HEK293 (cell line): ENCODE measurements around the gene PIP5K1C.
A peak's percentile ranks its signal among the peaks of the same experiment; 100 is the strongest.

Experiments used
- CTCF ChIA-PET: fragments of 350-600 bp; formaldehyde crosslinking; extraction: SDS; loops from one replicate; lab custom pipeline; 2021; ENCODE audit warnings: antibody characterized with exemption; lab: Yijun Ruan, JAX
- POLR2A ChIA-PET: fragments of 300-600 bp; formaldehyde crosslinking; extraction: SDS; loops from one replicate; lab custom pipeline; 2020; ENCODE audit warnings: antibody characterized with exemption, inconsistent platforms; lab: Yijun Ruan, JAX
- H3K27ac ChIP-seq: fragments of 200-500 bp; sonication (Bioruptor generic); 2 replicates; pipeline ENCODE4 v1.5.1; 2014; ENCODE audit warnings: low read depth, low read length, control low read depth, inconsistent platforms; ENCODE audit errors: extremely low read depth
- H3K36me3 ChIP-seq, 2 experiments: fragments of 200-500 bp in 1 of 2; sonication (Bioruptor generic) in 1 of 2; 1 replicate in 1 of 2; 2 replicates in 1 of 2; pipeline ENCODE4 v1.5.1; 2014 to 2017; ENCODE audit warnings: inconsistent platforms in 2 of 2, low read length in 2 of 2; ENCODE audit not compliant: control insufficient read depth in 2 of 2, insufficient read depth in 1 of 2
- H3K4me1 ChIP-seq: fragments of 200-500 bp; sonication (Bioruptor generic); 2 replicates; pipeline ENCODE4 v1.5.1; 2014; ENCODE audit warnings: mild to moderate bottlenecking, low read length, inconsistent platforms; ENCODE audit not compliant: control insufficient read depth, insufficient read depth
- H3K4me3 ChIP-seq: 2 replicates; pipeline ENCODE4 v1.5.1; 2011; ENCODE audit warnings: low read depth, mild to moderate bottlenecking, control low read depth, low read length, moderate library complexity
- H3K9me3 ChIP-seq: fragments of 200-500 bp; sonication (Bioruptor generic); 2 replicates; pipeline ENCODE4 v1.5.1; 2014; ENCODE audit warnings: low read depth, low read length, inconsistent platforms; ENCODE audit not compliant: control insufficient read depth, insufficient read depth
- ATF2 ChIP-seq: fragments of 450-650 bp; formaldehyde crosslinking; IDR thresholded peaks from 2 replicates; pipeline ENCODE4 v1.5.1; 2016; ENCODE audit warnings: missing biosample characterization, missing genetic modification characterization, low read depth
- ELK4 ChIP-seq: IDR thresholded peaks from 2 replicates; pipeline ENCODE4 v1.6.1; 2011; ENCODE audit warnings: mild to moderate bottlenecking, low read depth, low read length, borderline replicate concordance
- KLF1 ChIP-seq: fragments of 450-650 bp; formaldehyde crosslinking; IDR thresholded peaks from 2 replicates; pipeline ENCODE4 v1.5.1; 2016; ENCODE audit warnings: missing biosample characterization, missing genetic modification characterization
- KLF17 ChIP-seq: fragments of 450-650 bp; formaldehyde crosslinking; IDR thresholded peaks from 2 replicates; pipeline ENCODE4 v1.5.1; 2016; ENCODE audit warnings: missing biosample characterization, missing genetic modification characterization
- KLF8 ChIP-seq: fragments of 450-650 bp; formaldehyde crosslinking; IDR thresholded peaks from 2 replicates; pipeline ENCODE4 v1.5.1; 2016; ENCODE audit warnings: missing biosample characterization, missing genetic modification characterization
- KLF9 ChIP-seq: fragments of 450-650 bp; formaldehyde crosslinking; IDR thresholded peaks from 2 replicates; pipeline ENCODE4 v1.5.1; 2016; ENCODE audit warnings: missing biosample characterization, missing genetic modification characterization, low read depth
- OSR2 ChIP-seq: fragments of 450-650 bp; formaldehyde crosslinking; IDR thresholded peaks from 2 replicates; pipeline ENCODE4 v1.5.1; 2016; ENCODE audit warnings: missing biosample characterization, missing genetic modification characterization
- RBAK ChIP-seq: fragments of 450-650 bp; formaldehyde crosslinking; IDR thresholded peaks from 2 replicates; pipeline ENCODE4 v1.5.1; 2016; ENCODE audit warnings: missing biosample characterization, missing genetic modification characterization
- WT1 ChIP-seq: fragments of 450-650 bp; formaldehyde crosslinking; IDR thresholded peaks from 2 replicates; pipeline ENCODE4 v1.5.1; 2016; ENCODE audit warnings: missing biosample characterization, missing genetic modification characterization
- ZBTB17 ChIP-seq: fragments of 450-650 bp; formaldehyde crosslinking; IDR thresholded peaks from 2 replicates; pipeline ENCODE4 v1.5.1; 2016; ENCODE audit warnings: missing biosample characterization, missing genetic modification characterization
- ZBTB26 ChIP-seq: fragments of 450-650 bp; formaldehyde crosslinking; optimal IDR thresholded peaks from 2 replicates; pipeline ENCODE3; 2016; ENCODE audit warnings: missing biosample characterization, mild to moderate bottlenecking, missing genetic modification characterization
- ZIC2 ChIP-seq: fragments of 450-650 bp; formaldehyde crosslinking; IDR thresholded peaks from 2 replicates; pipeline ENCODE4 v1.5.1; 2016; ENCODE audit warnings: missing biosample characterization, missing genetic modification characterization
- ZNF341 ChIP-seq: fragments of 450-650 bp; formaldehyde crosslinking; IDR thresholded peaks from 2 replicates; pipeline ENCODE4; 2016; ENCODE audit warnings: low read depth, missing biosample characterization, missing genetic modification characterization
- ZNF350 ChIP-seq: fragments of 450-650 bp; formaldehyde crosslinking; IDR thresholded peaks from 2 replicates; pipeline ENCODE4 v1.5.0; 2017; ENCODE audit warnings: missing biosample characterization, mild to moderate bottlenecking, missing genetic modification characterization
- ZNF366 ChIP-seq: fragments of 450-650 bp; formaldehyde crosslinking; conservative IDR thresholded peaks from 2 replicates; pipeline ENCODE4 v1.5.1; 2016; ENCODE audit warnings: missing biosample characterization, missing genetic modification characterization
- ZNF423 ChIP-seq: fragments of 450-650 bp; formaldehyde crosslinking; IDR thresholded peaks from 2 replicates; pipeline ENCODE4 v1.5.1; 2016; ENCODE audit warnings: missing biosample characterization, missing genetic modification characterization
- ZNF473 ChIP-seq: fragments of 450-650 bp; formaldehyde crosslinking; IDR thresholded peaks from 2 replicates; pipeline ENCODE4 v1.5.1; 2017; ENCODE audit warnings: missing biosample characterization, missing genetic modification characterization
- ZNF561 ChIP-seq: fragments of 450-650 bp; IDR thresholded peaks from 2 replicates; pipeline ENCODE4 v1.5.1; 2018; ENCODE audit warnings: missing biosample characterization, missing genetic modification characterization, borderline replicate concordance
- ZNF704 ChIP-seq: fragments of 450-650 bp; formaldehyde crosslinking; IDR thresholded peaks from 2 replicates; pipeline ENCODE4 v1.5.1; 2016; ENCODE audit warnings: missing biosample characterization, missing genetic modification characterization
- ZNF830 ChIP-seq: fragments of 450-650 bp; IDR thresholded peaks from 2 replicates; pipeline ENCODE4 v1.5.0; 2018; ENCODE audit warnings: missing biosample characterization, missing genetic modification characterization, low read depth, mild to moderate bottlenecking, moderate library complexity
- ZSCAN4 ChIP-seq: fragments of 450-650 bp; formaldehyde crosslinking; IDR thresholded peaks from 2 replicates; pipeline ENCODE4 v1.5.1; 2017; ENCODE audit warnings: missing biosample characterization, missing genetic modification characterization
- ZXDB ChIP-seq: fragments of 450-650 bp; formaldehyde crosslinking; IDR thresholded peaks from 2 replicates; pipeline ENCODE4 v1.5.1; 2016; ENCODE audit warnings: missing biosample characterization, missing genetic modification characterization
- TF ChIP-seq, protein P1 (sequence below): fragments of 450-650 bp; formaldehyde crosslinking; IDR thresholded peaks from 2 replicates; pipeline ENCODE4 v1.5.1; 2016; ENCODE audit warnings: missing biosample characterization, missing genetic modification characterization
- TF ChIP-seq, protein P2 (sequence below): fragments of 450-650 bp; formaldehyde crosslinking; IDR thresholded peaks from 2 replicates; pipeline ENCODE4 v1.5.1; 2016; ENCODE audit warnings: missing biosample characterization, missing genetic modification characterization

Gene PIP5K1C

GRCh38 chr19:3687774-3688706 is 12.2 kb downstream of the PIP5K1C start (continued):
- TF ChIP-seq ZNF561 (peak; percentile 91), ZXDB (tag by site-specific recombination) (peak; percentile 70), ZNF704 (tag by site-specific recombination) (no peak), ZNF341 (tag by site-specific recombination) (peak; percentile 82), ZNF423 (0 out of 2 replicates have a peak, but pooled peaks have one; percentile 31), KLF1 (tag by site-specific recombination) (peak; percentile 26; the same call in 1 of the 2 replicates), KLF8 (peak; percentile 37; the same call in 1 of the 2 replicates), KLF17 (tag by site-specific recombination) (peak; percentile 35; the same call in 1 of the 2 replicates), ZBTB26 (tag by site-specific recombination) (peak; percentile 34)
- TF ChIP-seq, protein P1, sequence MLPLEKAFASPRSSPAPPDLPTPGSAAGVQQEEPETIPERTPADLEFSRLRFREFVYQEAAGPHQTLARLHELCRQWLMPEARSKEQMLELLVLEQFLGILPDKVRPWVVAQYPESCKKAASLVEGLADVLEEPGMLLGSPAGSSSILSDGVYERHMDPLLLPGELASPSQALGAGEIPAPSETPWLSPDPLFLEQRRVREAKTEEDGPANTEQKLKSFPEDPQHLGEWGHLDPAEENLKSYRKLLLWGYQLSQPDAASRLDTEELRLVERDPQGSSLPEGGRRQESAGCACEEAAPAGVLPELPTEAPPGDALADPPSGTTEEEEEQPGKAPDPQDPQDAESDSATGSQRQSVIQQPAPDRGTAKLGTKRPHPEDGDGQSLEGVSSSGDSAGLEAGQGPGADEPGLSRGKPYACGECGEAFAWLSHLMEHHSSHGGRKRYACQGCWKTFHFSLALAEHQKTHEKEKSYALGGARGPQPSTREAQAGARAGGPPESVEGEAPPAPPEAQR, result no peak

GRCh38 chr19:3687393-3687773 is 12.9 kb downstream of the PIP5K1C start:
- H3K27ac ChIP-seq, result peak overlapping the region; percentile 37; the same call in 1 of the 2 replicates
- no peak overlapping the region for H3K4me3 ChIP-seq
- peaks cover 0 to 7% of the 10 kb centered on the region in 2 experiments; a peak in 2 of 3 replicates for H3K36me3 ChIP-seq
- ChIA-PET POLR2A (no interaction called here), CTCF (interaction anchor here (0.7 kb wide), 1 partner anchor 341 kb away, joined by 3 read pairs; no protein-coding TSS in a partner anchor)
- peaks cover 5% of the 10 kb centered on the region for H3K4me1 ChIP-seq
- H3K9me3 ChIP-seq, result no peaks in the 10 kb centered on the region
- no peak for TF ChIP-seq ZNF473 (tag by site-specific recombination)
- no peak for TF ChIP-seq ZXDB (tag by site-specific recombination)
- no peak for TF ChIP-seq OSR2 (tag by site-specific recombination)
- no peak for TF ChIP-seq ZNF350
- TF ChIP-seq, protein P2, sequence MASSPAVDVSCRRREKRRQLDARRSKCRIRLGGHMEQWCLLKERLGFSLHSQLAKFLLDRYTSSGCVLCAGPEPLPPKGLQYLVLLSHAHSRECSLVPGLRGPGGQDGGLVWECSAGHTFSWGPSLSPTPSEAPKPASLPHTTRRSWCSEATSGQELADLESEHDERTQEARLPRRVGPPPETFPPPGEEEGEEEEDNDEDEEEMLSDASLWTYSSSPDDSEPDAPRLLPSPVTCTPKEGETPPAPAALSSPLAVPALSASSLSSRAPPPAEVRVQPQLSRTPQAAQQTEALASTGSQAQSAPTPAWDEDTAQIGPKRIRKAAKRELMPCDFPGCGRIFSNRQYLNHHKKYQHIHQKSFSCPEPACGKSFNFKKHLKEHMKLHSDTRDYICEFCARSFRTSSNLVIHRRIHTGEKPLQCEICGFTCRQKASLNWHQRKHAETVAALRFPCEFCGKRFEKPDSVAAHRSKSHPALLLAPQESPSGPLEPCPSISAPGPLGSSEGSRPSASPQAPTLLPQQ (tag by site-specific recombination), result no peak
- TF ChIP-seq ELK4, result no peak
- no peak for TF ChIP-seq ZBTB17 (tag by site-specific recombination)
- TF ChIP-seq ZSCAN4, result peak; percentile 93
- TF ChIP-seq KLF9 (tag by site-specific recombination), result no peak
- 0 out of 2 replicates have a peak, but pooled peaks have one; percentile 21 for TF ChIP-seq ZNF366 (tag by site-specific recombination)
- no peak for TF ChIP-seq ZNF830 (tag by site-specific recombination)
- TF ChIP-seq ATF2 (tag by site-specific recombination), result no peak
- TF ChIP-seq ZNF423, result no peak
- TF ChIP-seq RBAK (tag by site-specific recombination), result no peak
- TF ChIP-seq ZIC2 (tag by site-specific recombination), result no peak
- TF ChIP-seq WT1 (tag by site-specific recombination), result 0 out of 2 replicates have a peak, but pooled peaks have one; percentile 24
